ENCODE measurements around the gene RING1.

The RING1 gene

DNA sequence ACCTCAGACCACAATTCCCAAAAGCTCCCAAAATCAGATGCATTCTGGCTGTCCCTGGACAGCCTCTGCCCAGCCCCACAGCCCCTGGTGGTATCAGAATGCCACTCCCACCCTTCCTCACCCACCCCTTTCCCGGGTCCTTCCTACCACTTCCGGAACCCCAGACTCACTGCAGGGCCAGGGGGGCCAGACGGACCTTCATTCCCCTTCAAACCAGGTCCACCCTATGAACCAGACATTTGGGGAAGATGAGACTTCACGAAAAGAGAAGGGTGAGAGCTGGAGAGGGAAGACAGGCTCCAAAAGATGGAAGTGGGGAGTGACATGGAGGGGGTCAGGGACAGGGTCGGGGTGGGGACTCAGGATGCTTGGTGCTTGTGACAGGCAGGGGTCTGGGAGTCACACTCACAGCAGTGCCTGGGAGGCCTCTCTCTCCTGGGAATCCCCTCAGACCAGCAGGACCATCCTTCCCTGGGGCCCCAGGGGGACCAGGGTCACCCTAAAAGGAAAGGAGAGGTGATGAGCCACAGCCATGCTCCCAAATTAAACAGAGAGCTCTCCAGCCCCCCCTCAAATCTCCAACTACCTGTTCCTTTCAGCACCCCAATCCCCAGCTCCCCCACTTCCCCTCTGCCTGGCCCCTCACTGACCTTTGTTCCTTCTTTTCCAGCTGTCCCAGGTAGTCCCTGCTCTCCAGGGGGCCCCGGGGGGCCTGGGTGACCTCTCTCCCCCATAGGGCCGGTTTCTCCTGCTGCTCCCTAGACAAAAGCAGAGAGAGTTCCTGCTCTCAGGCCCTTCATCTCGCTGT, 36.2 kb upstream of the RING1 start:
- ATAC-seq (no peak), DNase-seq (no peak)

DNA sequence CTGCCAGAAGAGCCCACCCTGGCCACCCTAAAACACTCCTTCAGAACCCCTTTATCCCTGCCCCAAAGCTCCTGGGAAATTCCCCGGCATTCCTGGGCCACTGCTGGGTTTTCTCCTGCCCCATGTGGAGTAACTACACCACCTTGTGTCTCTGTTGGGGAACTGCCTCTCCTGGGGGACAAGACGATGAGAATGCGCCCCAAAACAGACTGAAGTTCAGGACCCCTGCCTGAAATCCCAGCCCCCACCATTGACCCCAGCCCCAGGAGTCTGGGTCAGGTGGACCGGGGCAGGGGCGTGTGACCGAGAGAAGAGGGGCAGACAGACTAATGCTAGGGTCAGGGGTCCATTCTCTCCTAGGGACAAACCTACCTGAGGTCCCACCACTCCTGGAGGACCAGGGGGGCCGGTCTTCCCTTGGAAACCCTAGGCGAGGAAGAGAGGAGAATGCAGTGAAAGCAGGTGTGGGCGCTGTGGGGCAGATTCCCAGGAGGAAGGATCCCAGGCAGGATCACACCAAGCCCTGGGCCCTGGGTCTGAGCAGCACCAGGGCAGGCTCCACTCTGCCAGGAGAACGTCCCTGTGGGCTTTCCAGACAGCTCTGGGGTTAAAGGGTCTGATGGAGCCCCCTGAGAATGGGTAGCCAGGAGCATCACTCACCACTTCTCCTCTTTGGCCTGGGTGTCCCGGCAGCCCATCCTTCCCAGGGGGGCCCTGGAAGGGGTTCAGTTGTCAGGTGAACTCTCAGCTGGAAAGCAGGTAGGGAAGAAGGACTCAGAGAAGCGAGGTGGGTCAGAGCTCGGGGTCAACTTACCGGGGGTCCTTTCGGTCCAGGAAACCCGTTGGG, 35.4 kb upstream of the RING1 start:
- ATAC-seq (no peak), DNase-seq (no peak)

DNA sequence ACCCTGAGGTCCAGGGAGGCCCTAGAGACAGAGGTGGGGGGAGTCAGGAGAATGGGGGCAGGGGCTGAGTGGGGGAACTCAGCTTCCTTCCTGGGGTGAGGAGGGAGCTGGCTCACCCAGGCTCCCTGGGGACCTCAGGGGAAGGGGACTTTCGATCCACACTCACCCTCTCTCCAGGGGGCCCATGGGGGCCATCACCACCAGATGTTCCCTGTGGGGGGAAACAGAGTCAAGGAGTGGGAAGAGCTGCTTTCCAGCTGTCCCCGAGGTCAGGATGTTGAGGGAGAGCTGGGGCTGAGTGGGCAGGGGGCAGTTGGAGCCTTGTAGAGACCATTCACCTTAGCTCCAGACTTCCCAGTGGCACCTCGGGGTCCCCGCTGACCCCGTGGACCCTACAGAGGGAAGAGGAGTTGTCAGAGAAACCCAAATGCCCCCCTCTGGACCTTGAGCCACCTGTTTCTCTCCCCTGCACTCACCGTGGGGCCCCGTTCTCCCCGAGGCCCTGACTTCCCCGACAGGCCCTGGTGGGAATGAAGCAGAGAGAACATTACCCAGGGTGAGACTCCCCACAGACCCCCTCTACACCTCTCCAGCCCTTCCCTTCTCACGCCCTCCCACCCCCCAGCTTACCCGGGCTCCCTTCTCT, 34.6 kb upstream of the RING1 start:
- DNase-seq (no peak), ATAC-seq (no peak)

DNA sequence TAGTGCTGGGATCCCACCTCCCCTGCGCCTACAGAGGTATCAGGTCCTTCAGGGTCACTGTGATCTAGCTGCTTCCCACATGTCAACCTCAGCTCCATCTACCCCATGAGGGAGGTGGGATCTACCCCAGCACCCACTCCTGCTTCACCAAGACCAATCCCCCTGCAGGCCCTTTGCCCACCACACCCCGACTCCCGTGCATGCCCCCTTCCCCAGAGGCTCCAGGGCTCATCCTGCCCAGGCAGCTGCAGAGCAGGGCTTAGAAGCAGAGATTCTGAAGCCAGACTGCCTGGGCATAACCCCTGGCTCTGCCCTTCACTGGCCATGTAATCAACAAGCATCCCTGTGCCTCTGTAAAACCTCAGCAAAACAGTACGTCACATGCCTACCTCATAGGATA, 33.5 kb upstream of the RING1 start:
- DNase-seq (no peak), ATAC-seq (no peak)

DNA sequence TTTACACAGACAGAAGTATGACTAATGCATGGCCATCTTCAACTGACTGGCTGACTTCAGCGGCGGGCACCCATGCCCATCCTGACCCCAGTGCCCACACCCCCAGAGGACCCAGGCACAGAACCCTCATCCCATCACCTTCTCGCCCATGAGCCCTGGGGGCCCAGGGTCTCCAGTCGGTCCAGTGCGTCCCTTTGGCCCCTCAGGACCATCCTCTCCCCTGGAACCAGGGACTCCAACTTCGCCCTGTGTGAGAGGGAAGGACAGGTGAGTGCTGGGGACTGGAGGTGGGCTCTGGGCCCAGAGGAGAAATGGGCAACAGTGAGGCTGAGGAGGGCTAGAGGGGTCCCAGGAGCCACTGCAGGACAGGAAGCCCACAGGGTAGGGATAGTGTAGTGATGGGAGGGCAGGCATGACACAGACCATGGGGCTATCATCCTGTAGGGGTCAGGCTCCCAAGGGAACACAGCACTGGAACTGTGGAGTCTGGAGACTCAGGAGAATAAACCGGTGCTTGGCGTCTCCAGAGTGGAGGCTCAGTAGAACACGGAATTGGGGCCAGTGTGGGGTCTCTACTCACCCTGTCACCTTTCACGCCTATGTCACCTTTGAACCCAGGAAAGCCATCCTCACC, 32.7 kb upstream of the RING1 start:
- no peak for DNase-seq
- no peak for ATAC-seq

DNA sequence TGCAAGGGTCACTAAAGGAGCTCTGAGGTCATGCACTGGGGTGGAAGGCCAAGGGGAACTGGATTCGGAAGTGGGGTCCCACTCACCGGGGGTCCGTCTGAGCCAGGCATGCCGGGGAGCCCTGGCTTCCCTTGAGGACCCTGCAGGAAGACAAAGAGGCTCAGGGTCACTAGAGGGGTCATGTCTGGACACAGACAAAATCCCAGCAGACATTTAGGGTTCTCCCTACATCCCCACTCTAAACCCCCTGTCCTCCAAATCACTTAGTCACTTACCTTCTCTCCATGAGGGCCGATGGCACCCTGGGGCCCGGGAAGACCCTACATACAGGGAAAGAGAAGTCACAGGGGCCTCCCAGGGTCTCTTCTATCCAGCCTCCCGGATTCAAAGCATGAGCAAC, 31.4 kb upstream of the RING1 start:
- ATAC-seq (no peak), DNase-seq (no peak)

DNA sequence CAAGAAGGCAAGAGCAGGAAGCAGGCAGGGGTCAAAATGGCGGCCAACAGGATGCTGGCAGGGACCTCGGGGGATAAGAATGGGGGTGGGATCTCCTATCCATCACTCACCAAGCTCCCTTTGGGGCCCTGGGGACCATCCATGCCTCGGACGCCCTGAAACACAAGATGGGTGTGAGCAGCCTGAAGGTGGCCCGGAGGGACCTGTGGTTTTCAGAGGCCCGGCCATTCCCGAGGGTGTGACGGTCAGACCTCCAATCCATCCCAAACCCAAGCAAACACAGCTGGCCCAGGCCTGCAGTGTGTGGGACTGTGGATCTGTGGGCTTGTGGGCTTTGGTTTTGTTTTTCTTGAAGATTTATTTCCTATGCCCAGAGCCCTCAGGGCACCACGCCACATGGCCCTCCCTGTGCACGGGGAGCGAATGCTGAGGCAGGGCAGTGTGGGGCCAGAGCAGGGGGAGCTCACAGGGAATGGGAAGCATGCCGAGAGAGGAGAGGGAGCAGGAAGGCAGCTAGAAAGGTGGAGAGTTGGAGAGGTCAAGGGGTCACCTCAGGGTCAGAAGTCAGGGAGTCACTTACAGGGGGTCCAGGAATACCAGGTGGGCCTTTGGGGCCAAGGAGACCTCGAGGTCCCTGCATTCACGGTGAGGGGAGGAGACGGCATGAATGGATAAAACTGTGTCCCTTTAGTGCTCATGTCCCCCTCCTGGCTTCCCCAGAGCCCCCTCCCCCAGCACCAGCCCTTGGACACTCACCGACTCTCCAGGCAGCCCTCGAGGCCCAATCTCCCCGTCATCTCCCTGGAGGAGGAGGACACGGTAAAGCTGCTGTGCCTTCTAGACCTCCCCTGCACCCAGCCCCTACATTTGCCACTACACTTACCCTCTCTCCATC, 30.5 kb upstream of the RING1 start:
- ATAC-seq: no peak
- no peak for DNase-seq

DNA sequence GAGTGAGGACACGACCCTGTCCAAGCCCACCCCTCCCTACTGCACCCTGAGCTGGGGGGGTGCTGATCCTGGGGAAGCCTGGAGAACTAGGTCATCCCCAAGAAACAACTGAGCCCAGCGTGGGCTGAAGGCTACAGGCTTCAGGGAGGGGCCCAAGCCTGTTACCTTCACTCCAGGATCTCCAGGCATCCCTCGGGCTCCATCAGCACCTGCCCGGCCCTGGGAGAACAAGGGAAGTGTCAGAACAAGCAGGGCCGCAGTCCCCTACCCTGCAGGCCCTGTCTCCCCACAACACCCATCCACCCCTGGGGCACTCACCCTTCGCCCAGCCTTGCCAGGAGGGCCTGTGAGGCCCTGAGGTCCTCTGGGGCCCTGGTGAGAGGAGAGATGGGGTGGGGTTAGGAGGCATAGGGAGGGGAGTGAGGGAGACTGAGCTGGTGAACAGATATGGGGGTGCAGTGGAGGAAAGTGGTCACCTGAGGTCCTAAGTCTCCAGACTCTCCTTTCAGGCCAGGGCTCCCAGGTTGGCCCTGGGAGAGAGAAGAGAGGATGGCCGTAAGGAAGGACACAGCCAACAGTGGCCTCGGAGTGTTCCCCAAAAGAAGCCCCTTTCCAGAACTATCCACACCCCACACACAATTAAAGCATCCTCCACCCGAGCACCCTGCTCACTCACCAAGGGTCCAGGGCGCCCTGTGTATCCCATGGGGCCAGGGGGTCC, 29.4 kb upstream of the RING1 start:
- ATAC-seq (no peak), DNase-seq (no peak)

DNA sequence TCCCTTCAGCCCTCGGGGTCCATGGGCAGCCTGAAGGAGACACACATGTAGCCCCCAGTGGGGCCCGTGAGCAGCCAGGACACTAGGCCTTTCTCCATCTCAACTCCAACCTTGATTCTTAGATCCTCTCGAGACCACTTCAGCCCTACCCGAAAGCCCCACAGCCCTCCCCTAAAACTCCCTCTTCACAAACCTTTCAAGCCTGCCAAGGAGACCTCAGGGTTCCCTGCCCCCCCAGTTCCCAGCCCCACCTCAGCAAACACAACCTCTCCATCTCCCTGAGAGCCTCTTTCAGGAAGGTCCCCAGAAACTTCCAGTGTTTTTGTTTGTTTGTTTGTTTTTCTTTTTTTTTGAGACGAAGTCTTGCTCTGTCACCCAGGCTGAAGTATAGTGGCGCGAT, 27.2 kb upstream of the RING1 start:
- ATAC-seq (no peak), DNase-seq (no peak)

DNA sequence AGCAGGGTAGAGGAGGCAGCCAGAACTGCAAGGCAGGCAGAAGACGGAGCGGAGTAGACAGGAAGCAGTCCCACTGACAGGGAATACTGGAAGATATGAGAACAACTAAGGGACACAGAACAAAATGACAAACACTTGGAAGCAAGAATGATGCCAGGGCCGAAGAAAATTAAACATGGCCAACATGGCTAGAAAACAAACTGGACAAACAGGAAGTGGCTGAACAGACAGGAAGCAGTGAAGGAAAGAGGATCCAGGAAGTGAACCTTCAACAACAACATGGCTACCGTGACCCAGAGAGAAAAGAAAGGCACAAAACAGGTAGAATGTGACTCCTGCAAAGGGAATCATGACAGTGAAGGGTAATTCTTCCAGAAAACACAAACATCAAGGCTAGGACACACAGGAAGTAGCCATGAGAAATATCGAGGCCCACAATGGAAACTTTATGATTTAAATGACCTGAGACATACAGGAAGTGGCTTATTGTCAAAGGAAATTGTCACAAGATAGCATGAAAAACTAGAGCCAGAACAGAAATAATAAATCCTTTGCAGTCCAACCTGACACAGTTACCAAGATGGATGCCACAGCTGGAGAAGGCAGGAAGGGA, 25.1 kb upstream of the RING1 start:
- ATAC-seq: no peak
- DNase-seq: no peak

DNA sequence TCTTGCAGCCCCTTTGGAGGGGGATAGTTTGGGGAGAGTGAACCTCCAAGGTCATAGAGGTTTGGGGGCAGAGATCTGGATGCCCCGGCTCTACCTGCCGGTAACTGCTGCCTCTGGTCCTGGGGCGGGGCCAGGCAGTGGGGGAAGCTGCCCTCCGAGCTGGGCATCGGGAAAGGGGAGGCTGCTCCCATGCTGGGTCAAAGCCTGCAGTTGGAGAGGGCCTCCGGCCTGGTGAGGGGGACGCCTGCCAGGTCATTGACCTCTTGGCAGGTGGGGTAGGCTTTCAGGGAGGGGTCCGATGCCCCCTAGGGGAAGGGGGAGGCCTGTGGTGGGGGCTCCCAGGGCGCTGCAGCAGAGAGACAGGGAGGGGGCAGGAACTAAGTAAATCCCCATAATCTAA, 23.1 kb upstream of the RING1 start:
- ATAC-seq (no peak), DNase-seq (no peak)

DNA sequence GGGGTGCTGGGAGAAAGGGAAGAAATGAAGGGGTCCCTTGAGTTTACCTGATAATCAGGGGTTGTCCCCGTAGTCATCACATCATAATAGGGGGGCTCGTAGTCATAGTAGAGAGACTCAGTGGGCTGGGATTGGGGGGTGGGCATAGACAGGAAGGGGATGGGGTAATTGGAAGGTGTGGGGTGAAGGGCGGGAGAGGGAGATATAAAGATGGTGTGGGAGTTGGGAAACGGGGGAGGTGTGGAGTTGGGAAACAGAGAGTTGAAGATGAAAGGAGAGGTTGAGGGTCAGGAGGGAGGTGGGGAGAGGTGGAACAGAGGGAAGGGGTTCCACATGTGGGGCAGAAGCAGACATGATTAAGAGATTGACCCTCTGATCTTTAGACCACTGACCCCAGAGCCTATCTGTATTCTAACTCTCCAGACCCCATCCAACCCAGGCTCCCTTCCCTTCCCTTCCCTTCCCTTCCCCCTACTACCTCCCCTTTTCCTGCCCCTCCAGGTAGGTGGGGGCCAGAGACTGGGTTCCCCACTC, 22.6 kb upstream of the RING1 start:
- ATAC-seq: no peak

DNA sequence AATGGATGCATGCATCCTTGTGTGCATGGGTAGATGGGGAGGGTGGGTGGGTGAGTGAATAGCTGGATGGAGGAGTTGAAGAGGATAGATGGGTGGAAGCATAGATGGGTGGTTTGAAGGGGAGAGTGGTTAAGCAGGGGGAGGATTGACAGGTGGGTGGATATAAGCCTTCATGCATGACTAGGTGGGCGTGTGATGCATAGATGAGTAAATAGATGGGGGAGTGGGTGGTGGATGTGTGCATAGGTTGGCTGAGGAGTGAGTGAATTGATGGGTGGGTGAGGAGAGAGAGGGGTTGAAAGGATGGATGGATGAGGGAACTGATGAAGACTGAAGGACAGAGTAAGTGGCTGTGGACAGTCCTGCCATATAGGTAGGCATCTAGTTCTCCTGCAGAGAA, 20.5 kb upstream of the RING1 start:
- ATAC-seq: no peak
- DNase-seq: no peak

More for the DNA sequence above, 22.6 kb upstream of the RING1 start:
- no peak for DNase-seq

DNA sequence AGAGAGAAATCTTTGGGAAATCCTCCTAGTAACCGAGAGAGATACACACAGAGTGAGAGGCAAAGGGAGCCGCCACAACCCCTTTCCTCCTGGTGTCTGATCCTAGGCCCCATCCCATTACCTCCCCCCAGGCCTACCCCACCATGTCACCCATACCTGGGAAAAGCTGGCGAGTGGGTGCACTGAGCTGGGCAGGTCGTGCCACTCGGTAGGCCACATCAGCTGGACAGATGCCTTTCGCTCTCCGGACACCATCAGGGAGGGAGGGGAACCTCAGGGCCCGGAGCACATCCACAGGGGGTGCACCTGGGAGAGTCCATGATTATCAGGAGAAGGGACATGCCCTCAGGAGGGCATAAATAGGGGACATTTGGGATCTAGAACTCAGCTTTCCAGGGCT, 19.1 kb upstream of the RING1 start:
- DNase-seq (no peak), ATAC-seq (no peak)

DNA sequence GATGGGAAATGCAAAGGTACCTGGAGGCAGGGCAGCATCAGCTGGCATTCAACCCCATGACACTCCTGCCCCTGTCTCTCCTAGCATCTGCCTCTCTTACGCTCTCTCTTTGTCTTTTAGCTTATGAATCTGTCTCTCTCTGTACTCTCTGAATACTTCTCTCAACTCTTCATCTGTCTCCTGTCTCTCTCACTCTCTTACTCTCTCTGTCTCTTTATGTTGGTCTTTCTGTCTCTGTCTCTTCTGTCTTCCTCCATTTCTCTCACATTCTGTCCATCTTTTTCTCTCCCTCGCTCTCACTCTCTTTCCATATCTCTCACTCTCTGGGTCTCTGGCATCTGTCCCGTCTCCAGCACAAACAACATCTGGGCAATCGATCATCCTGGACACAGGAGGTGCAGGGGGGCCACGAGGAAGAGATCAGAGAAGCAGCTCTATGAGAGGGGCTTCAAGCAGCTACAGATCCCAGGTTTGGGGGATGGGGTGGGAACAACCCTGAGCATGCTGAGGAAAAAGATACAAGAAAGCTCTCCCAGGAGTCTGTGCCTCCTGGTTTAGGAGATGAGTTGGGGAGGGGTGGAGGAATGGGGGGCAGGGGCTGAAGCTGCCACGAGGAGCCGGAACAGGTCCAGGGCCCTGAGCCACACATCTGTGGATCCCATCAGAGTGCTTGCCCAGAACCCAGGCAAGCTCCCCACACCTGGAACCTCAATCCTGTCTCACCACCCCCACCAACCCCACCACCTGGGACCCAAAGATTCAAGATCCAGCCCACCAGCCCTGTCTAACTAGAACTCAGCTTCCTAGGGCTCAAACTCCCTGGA, 18.5 kb upstream of the RING1 start:
- no peak for ATAC-seq
- DNase-seq: no peak

DNA sequence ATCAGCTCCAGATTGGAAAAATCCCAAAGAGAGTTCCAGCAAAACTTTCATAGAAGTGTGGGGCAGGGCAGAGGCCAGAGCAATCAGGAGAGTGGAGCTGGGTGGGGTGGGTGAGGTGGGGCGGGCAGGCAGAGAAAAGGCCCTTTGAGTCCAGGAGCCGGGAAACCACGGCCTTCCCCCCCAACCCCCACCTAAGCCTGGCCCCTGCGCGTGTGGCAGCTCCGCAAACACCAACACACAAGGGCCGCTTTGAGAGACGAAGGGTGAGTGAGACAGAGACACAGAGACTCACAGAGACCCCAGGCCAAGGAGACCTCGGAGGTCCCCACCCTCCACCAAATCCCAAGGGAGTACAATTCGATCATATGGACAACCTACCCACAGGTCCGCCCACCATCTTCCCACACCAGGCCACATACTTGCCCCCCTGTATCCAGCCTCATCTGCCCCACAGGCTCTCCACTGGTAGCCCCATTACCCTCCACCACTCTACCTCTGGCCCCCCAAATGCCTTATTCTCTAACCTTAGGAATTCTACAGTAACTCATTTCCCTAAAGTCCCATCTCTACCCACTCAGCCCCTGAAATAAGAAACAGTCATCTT, 17.7 kb upstream of the RING1 start:
- ATAC-seq (no peak), DNase-seq (no peak)

DNA sequence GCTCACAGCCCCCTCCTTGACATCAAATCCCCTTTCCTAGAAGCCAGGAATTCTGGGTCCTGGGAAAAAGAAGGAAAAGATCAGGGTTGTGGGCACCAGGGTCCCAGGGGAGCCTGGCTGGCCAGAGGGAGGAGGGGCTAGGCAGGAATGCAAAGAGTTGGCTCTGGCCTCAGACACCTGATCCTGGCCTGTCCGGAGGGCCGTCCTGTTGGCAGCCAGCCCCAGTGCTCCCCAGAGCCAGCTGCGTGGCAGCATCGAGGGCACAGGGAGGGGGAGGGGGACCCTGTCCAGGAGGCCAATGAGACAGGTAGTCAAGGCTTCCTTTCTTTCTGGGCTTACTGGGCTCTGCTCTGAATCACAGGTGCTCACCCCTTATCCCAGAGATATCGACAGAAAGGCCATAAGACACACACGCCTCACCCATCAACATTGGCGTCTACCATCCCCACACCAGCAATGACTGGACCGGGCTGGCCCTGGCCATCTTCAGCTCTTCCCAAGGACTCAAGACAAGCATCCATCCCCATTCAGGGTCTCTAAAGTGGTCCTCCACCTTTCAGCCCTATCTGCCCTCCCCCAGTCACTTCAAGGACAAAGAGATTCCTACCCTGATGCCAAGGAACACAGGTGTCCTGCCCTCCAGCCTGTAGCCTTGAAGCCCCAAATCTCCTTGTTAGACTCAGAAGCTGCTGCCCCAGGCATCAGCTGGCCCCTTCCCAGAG, 16.8 kb upstream of the RING1 start:
- ATAC-seq: no peak
- no peak for DNase-seq

DNA sequence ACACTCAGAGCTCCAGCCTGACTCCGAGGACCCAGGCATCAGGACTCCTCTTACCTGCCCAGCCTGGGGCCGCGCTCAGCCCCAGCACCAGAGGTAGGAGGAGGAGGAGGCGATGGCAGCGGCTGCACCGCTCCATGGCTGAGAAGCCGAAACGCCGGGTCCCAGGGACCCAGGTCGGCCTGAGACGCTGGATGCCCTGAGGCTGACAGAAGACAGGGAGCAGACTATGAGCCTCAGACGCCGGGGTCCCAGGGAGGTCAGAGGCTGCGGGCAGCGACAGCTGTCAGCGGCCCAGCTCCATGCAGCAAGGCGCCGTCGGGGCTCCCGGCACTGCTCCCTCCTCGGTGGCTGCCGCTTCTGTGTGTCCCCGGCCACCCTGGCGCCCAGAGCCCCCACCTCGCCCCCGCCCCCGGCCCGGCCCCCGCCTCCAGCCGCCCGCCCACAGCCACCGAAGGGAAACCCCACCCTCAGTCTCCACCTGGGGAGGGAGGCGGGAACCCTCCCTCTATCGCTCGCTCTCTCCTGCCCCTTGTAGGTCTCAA, 16.1 kb upstream of the RING1 start, which contains the start of gene COL11A2:
Gene COL11A2 (minus strand): TSS at position 363 of the 542 bp plus-strand sequence. CDS start 227 bp downstream, at position 136.
- DNase-seq (no peak), ATAC-seq (no peak)

Measured in stimulated activated naive CD8-positive, alpha-beta T cell treated with anti-CD3 and anti-CD28 coated beads, Interleukin-15, Interleukin-2, amounts not matched to agents 100 U/mL and 50 U/mL, for 24 hours (primary cell).